ENCODE measurements around the gene OR10H1.
"Not testable (repeated sequence)": the region's sequence is repeated elsewhere in the genome, so short reads cannot be mapped to it uniquely, and the experiment has no call there.

Gene OR10H1

DNA sequence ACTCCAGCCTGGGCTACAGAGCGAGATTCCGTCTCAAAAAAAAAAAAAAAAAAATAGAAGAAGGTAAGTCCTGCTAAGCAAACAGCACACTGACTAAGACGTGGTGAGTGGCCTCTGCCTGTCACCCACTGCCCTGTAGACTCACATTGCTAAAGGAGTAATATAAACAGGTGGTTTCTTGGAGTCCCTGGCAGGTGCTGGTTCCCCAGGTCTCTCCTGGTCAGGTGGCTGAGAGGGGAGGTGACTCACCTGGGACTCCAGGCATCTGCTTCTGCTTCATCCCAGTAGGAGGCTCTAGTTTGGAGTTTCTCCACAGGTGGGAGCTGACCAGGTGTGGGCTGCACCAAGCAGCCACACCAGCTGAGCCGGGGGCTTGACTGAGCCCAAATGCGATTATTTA, at the start of gene OR10H1:
Gene OR10H1, minus strand, starts transcription at position 359 of the 400 bp plus-strand sequence. CDS start 7,627 bp downstream, outside the sequence.
- no peak for DNase-seq

GRCh38 chr19:15864824-15865223, 49.4 kb upstream of the OR10H1 start:
- DNase-seq, result no peak

DNA sequence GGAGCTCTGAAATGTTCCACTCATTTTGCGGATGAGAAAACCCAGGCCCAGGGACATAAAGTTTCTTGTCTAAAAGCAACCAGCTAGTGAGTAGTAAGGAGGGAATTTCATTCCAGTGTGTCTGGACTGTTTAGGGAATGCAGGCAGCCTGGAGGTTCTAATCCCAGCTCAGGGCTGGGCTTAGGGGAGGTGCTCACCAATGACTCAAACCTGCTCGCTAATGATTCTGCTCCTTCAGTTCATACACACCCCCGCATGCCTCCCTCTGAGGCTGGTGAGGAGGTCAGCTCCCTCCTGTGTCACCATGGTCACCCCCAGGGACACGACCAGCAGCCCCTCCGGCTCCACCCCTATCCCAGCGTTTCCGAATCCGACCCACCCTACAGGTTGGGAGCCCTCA, 47.8 kb upstream of the OR10H1 start:
- no peak for DNase-seq

GRCh38 chr19:15862444-15862843, 47.0 kb upstream of the OR10H1 start:
- DNase-seq, result no peak

DNA sequence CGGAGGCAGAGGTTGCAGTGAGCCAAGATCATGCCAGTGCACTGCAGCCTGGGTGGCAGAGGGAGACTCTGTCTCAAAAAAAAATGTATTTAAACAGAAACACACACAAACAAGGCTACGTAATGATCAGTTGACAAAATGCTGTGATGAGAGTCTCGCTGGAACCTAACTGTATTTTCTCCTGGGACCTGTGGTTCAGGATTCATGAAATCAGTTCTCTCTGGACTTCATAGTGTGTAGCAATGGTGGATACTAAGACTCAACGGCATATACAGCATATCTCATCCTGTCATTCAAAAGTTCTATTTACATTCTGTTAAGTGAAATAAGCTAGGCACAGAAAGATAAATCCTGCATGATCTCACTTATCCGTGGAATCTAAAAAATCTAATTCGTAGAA, 45.1 kb upstream of the OR10H1 start:
- no peak for DNase-seq

GRCh38 chr19:15859187-15859586, 43.7 kb upstream of the OR10H1 start:
- DNase-seq, result no peak

GRCh38 chr19:15850385-15850784, 34.9 kb upstream of the OR10H1 start:
- DNase-seq, result no peak

DNA sequence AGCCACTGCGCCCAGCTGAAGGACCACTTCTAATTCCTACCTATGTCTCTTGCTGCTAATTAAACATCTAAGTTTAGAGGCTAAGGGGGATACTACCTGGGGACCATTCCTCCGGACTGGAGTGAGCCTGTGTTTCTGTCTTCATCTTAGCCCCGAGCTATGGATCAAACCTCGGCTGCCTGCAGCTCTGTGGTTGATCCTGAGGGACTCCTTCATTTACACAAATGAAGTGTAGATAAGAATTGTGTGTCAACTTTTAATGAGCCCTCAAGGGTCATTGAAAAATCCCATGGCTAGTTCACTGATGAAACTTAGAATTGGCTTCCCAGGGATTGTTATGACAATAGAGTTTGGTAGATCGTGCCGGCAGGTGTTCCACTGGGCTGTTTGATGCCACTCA, 31.5 kb upstream of the OR10H1 start:
- DNase-seq, result no peak

- DNase-seq, result not testable (repeated sequence)
These were observed 28.4 kb upstream of the OR10H1 start for GRCh38 chr19:15843894-15844222.

DNA sequence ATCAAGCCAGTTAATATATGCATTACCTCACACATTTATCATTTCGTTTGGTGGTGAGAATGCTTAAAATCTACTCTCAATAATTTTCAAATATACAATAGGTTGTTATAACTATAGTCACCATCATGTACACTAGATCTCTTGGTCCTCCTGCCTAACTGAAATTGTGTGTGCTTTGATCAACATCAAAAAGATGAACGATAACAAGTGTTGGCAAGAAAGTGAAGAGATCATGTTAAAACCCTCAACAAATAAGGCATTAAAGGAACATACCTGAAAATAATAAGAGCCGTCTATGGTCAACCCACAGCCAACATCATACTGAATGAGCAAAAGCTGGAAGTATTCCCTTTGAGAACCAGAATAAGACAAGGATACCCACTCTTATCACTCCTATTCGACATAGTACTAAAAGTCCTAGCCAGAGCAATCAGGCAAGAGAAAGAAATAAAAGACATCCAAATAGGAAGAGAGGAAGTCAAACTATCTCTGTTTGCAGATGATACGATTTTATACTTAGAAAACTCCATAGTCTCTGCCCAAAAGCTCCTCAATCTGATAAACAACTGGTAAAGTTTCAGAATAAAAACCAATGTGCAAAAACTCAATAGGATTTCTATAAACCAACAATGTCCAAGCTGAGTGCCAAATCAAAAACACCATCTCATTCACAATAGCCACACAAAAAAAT, 27.9 kb upstream of the OR10H1 start:
- no peak for DNase-seq

DNA sequence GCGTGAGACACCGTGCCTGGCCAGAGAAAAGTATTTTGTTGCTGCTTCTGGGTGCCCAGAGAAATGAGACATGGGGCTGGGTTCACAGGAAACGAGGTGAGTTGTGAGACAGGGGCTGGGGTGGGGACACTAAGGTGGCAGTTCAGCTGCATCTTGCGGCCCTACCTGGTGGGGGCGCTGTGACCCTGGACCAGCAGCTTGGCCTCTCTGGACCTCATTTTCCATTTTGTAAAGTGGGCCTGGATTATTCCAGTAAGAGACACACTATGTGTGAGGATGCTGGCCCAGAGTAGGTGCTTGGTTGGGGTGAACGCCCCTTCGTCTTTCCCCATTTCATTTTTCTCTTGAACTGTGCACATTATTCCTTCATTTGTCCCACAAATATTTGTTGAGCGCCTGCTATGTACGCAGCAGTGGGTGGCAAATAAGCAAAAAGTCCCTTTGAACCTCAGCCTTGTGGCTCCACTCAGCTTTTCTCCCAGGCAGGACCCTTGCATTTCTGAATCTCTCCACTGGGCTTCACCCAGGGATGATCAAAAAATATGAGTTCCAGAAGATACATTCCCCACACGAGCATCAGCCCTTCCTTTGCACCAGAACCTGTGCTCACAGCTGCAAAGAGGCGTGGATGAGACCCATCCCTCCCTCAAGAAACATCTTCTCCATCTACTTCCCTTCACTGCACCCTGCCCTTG, 26.6 kb upstream of the OR10H1 start:
- no peak for DNase-seq

DNA sequence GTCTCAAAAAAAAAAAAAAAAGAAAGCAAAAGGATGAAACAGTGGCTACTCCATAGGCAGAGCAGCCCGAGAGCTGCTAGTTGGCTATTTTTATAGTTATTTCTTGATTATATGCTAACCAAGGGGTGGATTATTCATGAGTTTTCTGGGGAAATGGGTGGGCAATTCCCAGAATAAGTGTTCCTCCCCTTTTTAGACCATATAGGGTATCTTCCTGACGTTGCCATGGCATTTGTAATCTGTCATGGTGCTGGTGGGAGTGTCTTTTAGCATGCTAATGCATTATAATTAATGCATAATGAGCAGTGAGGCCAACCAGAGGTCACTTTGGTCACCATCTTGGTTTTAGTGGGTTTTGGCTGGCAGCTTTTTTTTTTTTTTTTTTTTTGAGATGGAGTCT, 25.4 kb upstream of the OR10H1 start:
- no peak for DNase-seq

GRCh38 chr19:15839888-15840287, 24.4 kb upstream of the OR10H1 start:
- not testable (repeated sequence) for DNase-seq

- no peak for DNase-seq
These were observed 22.9 kb upstream of the OR10H1 start for GRCh38 chr19:15838351-15838750.

- DNase-seq, result no peak
These were observed 21.8 kb upstream of the OR10H1 start for GRCh38 chr19:15837221-15837731.

DNA sequence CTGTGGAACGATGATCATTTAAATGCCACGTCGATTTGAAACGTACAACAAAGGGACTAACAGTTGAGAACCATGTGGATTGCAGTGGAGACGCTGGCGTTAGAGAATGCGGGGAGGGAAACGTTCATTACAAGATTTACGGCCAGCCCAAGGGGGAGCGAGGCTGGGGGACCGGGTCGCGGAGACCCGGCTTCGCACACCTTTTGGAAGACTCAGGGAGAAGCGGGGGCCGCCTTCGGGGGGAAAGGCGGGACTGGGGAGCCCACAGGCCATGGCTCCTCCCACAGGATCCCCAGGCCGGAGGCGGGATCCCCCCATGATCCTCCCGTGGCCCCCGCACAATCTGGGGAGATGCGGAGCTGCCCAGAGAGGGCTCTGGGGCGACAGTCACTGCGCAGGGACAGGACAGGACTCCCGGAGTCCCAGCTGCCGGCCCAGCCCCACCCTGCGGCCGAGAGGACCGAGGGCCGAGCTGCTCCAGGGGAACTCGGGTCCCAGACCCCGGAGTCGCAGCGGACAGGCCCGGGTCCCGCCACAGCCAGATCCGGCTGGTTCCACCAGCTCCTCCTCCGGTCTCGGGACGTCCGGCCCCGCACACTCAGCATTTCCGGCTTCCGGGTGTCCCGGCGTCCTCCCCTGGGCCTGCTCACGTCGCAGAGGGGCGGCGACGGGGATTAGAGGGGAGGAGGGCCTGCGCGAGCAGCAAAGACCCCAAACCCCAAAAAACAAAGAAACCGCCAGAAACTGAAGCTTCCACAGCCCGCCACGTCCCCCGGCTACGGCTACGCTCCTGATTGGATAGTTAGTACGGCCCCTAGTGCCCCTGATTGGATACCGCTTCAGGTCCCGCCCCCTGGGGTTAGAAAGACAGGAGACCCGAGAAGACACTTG, 21.1 kb upstream of the OR10H1 start:
- no peak for DNase-seq

DNA sequence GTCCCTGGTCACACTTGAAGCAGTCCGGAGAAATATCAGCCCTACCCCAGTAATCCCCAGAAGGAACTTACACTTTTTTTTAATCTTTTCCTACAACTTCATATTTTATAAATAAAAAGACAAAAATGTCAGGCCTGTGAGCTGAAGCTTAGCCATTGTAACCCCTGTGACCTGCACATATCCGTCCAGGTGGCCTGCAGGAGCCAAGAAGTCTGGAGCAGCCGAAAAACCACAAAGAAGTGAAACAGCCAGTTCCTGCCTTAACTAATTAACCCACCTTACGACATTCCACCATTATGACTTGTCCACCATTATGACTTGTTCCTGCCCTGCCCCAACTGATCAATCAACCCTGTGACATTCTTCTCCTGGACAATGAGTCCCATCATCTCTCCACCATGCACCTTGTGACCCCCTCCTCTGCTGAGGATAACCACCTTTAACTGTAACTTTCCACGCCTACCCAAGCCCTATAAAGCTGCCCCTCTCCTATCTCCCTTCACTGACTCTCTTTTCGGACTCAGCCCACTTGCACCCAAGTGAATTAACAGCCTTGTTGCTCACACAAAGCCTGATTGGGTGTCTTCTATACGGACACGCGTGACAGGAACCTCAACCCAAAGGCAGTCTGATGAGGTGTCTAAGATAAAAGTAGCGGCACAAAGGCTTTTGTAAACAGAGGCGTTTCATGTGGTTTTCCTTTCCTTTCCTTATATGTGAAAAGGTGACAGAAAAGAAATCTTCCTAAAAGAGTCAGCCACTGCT, 20.3 kb upstream of the OR10H1 start:
- not testable (repeated sequence) for DNase-seq

GRCh38 chr19:15834232-15834631, 18.8 kb upstream of the OR10H1 start:
- DNase-seq, result not testable (repeated sequence)

- no peak for DNase-seq
These were observed 16.2 kb upstream of the OR10H1 start for GRCh38 chr19:15831626-15832025.

- no peak for DNase-seq
These were observed 14.3 kb upstream of the OR10H1 start for GRCh38 chr19:15829786-15830185.

DNA sequence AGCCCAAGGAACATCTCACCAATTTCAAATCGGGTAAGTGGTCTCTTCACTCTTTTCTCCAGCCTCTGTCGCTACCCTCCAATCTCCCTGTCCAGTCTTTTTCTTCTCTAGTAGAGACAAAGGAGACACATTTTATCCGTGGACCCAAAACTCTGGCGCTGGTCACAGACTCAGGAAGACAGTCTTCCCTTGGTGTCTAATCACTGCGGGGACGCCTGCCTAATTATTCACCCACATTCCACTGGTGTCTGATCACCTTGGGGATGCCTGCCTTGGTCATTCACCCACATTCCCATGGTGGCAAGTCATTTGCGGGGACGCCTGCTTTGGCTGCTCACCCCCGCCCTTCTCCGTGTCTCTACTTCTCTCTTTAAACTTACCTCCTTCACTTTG, 13.8 kb upstream of the OR10H1 start:
- DNase-seq, result no peak

- DNase-seq, result not testable (repeated sequence)
These were observed 13.3 kb upstream of the OR10H1 start for GRCh38 chr19:15828611-15829305.
